HG03469 (cell line): Measurements from ENCODE around the gene USP34.
"Not testable (repeated sequence)": the region's sequence is repeated elsewhere in the genome, so short reads cannot be mapped to it uniquely, and the experiment has no call there.

Experiments used
- ATAC-seq: cut with Tn5 transposase; IDR thresholded peaks from one replicate; pipeline ENCODE4 v1.9.1; 2021; ENCODE audit warnings: mild to moderate bottlenecking, moderate library complexity, moderate number of reproducible peaks; ENCODE audit not compliant: unreplicated experiment

USP34 gene

GRCh38 chr2:61165946-61166345 lies 304.9 kb downstream of the USP34 start:
- no peak for ATAC-seq

DNA sequence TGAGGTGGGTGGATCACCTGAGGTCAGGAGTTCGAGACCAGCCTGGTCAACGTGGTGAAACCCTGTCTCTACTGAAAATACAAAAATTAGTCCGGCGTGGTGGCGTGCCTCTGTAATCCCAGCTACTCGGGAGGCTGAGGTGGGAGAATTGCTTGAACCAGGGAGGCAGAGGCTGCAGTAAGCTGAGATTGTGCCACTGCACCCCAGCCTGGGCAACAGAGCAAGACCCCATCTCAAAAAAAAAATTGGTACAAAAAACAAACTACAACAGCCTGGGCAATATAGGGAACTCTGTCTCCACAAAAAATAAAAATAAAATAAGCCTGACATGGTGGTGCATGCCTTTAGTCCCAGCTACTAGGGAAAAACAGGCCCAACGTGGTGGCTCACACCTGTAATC lies 305.8 kb downstream of the USP34 start:
- not testable (repeated sequence) for ATAC-seq

- no peak for ATAC-seq
Measured at GRCh38 chr2:61162721-61163120, 308.2 kb downstream of the USP34 start.

DNA sequence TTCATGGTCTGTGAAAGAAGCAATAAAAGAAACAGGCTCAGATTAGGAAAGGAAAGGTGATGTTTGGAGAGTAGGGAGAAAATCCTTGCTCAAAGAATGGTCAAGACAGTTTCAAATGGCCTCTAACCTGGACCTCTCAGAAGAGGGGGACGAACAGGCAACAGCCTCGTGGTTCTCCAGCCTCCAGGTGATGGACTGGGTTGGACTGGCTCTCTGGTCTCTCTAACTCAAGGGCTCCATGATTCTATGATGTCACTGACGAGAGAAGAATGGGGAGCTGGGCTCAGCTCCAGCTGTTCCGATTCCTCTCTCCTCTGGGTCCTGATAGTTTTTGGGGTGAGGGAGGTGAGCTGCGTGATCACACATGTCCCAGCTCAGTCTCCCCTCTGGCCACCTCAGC lies 309.0 kb downstream of the USP34 start, which contains the start of gene C2orf74:
TSS of gene C2orf74 (plus strand) at position 301 of the 400 bp plus-strand sequence. CDS start 327 bp downstream, outside the sequence.
- ATAC-seq: no peak

DNA sequence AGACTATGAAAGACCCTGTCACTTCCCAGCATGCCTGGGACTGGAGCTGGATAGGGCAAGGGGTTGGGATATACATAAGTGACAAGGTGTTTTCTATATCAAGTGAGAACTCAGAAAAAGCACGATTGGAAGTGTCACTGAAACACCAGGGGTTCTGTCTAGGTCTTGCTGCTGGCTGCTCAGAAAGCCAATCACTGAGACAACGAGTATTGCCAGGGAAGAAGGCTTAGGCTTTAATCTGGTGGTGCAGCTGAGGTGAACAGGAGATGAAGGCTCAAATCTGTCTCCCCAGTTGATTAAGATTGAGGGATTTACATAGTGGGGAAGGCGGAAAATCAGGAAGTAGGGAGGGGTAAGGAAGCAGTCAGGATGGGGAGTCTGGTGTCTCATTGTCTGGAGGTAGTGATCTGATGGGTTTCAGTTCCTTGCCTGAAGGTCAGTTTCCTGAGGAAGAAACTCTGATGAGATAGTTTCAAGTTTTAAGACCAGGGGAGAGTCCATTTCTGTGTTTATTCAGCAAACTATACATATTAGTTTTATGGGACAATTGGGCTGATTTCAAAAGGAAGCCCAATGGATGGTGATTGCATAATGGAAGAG lies 312.4 kb downstream of the USP34 start:
- ATAC-seq: no peak

GRCh38 chr2:61157371-61158003 lies 313.4 kb downstream of the USP34 start:
- ATAC-seq: no peak

- no peak for ATAC-seq
Measured at GRCh38 chr2:61151436-61151835, 319.5 kb downstream of the USP34 start.

DNA sequence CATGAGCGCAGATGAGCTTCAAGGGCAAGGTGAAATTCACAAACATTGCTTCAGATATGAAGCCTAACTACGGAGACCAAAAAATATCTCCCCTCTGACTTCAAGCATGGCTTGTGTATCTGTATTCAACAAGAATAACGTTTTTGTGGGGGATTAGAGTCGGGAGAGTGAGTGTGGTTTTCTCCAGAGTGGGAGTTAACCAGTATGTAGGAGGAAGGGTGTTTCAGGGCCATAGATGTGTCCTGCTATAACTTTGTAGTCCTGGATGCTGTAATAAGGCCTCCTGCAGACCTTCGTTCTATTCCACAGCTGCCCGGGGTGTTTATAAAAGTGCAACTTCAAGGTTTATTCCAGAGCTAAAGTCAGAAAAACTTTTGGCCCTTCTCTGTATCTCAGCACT lies 321.8 kb downstream of the USP34 start:
- no peak for ATAC-seq

DNA sequence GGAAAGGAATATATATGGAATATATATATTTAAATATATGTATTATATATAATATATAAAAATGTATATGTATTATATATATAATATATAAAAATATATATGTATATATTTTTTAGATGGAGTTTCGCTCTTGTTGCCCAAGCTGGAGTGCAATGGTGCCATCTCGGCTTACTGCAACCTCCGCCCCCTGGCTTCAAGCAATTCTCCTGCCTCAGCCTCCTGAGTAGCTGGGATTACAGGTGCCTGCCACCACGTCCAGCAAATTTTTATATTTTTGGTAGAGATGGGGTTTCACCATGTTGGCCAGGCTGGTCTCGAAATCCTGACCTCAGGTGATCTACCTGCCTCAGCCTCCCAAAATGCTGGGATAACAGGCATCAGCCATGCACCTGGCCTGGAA lies 322.8 kb downstream of the USP34 start:
- not testable (repeated sequence) for ATAC-seq

- no peak for ATAC-seq
Measured at GRCh38 chr2:61145990-61146389, 324.9 kb downstream of the USP34 start.

DNA sequence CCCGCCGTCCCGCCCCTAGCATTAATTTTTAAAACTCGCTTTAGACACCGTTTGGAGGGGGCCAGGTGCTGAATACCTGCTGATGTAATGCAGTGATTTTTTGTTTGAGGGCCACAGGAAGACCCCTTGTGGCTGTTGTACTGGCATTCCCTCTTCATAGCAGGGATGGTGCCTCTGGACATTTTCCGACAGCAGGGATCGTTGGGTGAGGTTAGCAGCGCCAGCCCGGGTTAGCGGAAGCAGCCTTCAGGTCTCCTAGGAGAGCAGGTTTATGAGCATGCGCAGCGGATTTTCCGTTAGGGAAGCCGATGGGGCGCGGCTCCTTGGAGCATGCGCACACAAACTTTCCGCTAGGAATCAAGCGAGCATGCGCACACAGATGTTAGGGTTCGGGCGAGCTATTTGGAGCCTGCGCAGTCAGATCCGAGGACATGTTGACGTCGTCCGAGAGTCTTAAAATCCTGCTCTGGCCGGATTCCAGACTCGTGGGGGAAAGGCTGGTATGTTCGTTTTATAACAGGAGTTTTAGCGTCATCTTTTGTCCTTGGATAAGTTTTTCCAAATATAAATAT lies 326.1 kb downstream of the USP34 start:
- ATAC-seq: peak; percentile 89

DNA sequence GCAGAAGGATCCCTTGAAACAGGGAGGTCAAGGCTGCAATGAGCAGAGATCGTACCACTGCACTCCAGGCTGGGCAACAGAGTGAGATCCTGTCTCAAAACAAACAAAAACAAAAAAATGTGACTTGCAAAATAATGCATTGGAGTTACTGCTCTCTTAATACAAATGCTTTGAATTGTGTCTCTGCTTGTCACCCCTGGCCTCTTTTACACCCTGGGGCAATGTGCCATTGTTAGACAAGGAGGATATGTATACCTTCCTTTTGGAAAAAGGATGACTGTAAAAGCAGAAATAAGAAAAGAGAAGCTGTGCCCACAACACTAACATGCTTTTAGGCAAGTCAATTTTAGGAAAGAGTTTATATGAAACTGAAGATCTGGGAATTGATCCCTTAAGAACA lies 329.7 kb downstream of the USP34 start:
- ATAC-seq: no peak

DNA sequence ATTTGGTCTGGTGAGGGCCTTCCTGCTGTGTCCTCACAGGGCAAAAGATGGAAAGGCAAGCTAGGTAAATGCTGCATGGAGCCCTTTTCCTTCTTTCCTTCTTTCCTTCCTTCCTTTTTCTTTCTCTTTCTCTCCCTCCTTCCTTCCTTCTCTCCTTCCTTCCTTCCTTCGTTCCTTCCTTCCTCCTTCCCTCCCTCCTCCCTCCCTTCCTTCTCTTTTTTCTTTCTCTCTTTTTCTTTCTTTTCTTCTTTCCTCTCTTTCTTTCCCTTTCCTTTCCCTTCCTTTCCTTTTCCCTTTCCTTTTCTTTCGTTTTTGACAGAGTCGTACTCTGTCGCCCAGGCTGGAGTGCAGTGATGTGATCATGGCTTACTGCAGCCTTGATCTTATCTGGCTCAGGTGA lies 332.0 kb downstream of the USP34 start:
- ATAC-seq: no peak
